GM19035 (cell line): ENCODE results near the gene BCL7A.

Experiments used
- ATAC-seq: cut with Tn5 transposase; IDR thresholded peaks from one replicate; pipeline ENCODE4 v1.9.1; 2021; ENCODE audit not compliant: unreplicated experiment

Gene BCL7A

DNA sequence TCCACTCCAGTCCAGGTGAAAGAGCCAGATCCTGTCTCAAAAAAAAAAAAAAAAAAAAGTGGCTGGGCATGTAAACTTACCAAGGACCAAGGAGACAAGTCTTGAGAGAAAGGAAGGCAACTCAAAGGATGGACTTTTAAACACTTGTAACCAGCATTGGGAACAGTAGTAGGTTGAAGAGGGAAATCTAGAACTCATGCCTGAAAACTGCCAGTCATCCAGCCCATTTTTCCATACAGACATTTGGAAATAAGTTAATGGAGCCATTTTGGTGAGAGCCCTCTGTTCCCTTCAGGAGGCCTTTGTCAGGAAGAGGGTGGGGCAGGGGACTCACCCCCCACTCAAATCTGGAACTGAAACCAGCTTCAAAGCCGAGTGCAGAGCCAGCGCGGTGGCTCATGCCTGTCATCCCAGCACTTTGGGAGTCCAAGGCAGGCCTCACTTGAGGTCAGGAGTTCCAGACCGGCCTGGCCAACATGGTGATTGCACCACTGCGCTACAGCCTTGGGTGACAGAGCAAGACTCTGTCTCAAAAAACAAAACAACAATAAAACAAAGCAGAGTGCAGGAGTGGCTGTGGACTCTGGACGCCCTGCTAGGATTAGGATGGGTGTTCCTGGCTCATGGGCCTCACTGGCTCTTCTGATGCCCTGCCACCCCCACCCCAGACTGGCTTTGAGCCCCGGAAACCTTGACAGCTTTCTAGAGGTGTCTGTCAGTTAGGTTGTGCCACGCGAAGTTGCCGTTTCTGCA is 55.2 kb downstream of the BCL7A start:
- ATAC-seq: no peak

DNA sequence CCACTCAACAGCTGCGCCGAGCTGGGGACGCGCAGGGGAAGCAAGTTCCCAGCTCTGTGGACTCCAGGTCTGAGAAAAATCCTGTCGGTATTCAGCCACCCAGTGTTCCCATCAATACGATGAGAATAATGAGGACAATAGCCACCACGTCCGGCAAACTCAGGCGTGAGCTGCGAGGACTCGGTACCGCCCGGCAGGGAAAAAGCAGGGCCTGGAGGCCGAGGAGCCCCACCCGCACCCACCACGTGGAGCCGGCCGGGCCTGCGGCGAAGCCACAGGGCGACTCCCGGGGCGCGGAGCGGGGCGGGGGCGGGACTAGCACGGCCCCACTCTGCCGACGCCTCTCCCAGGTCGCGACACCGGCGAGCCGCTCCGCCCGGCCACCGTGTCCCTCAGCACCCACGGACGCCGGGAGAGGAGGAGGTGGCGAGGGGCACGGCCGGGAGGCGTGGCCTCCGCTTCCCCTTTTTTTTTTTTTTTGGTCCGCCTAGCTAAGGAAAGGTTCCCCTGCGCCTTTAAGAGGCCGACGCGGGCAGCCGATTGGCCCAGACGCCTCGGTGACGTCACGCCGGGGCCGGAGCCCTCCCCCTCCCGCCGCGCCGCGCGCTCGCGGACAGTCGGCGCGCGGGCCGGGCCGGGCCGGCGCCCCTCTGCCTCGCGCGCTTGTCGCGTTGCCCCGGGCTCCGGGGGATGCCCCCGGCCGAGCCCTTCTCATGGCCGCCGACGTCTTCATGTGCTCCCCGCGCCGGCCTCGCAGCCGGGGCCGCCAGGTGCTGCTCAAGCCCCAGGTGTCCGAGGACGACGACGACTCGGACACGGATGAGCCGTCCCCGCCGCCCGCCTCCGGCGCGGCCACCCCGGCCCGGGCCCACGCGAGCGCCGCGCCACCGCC is 56.7 kb downstream of the BCL7A start, which contains the start of gene MLXIP:
MLXIP (plus strand) TSS at position 616 of the 892 bp plus-strand sequence; CDS start at position 714, 98 bp downstream.
- peak; percentile 87 for ATAC-seq

DNA sequence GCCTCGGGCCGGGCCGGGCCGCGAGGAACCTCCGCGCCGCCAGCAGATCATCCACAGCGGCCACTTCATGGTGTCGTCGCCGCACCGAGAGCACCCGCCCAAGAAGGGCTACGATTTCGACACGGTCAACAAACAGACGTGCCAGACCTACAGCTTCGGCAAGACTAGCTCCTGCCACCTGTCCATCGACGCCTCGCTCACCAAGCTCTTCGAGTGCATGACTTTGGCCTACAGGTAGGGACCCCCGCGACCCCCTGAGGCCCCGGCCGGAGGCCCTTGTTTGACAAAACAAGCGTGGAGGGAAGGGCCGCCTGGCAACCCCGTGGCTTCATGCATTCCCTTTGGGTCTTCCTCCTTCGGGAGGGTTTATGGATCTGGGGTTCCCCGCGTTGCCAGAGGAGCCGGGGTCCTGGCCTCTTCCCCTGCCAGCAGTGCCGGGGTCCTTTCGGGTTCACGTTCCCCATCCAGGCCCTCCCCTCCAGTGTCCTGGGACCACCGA is 57.4 kb downstream of the BCL7A start:
- no peak for ATAC-seq

DNA sequence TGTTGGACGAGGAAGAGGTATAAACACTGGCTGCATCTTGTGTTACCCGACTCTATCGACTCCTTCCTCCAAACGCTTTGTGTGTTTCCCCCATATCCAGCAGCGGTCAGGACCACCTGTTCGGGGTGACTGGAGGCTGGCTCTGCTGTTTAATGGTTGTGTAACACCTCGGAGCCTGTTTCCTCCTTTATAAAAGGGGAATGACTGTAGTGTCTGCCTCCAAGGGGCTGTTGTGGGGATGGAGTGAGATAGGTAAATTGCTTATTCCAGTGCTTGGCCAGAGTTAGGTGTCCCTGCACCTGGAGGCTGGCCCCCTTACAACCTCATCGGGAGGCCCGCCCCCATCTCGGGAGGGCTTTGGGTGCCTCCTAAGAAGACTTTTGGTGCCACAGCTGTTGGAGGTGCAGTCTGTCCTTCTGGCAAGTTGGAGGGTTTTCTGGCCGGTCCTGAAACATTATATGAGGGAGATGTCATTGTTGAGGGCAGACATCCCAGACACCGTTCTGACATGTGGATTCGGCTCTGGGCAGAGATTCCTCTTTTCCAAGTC is 57.9 kb downstream of the BCL7A start:
- ATAC-seq: no peak

DNA sequence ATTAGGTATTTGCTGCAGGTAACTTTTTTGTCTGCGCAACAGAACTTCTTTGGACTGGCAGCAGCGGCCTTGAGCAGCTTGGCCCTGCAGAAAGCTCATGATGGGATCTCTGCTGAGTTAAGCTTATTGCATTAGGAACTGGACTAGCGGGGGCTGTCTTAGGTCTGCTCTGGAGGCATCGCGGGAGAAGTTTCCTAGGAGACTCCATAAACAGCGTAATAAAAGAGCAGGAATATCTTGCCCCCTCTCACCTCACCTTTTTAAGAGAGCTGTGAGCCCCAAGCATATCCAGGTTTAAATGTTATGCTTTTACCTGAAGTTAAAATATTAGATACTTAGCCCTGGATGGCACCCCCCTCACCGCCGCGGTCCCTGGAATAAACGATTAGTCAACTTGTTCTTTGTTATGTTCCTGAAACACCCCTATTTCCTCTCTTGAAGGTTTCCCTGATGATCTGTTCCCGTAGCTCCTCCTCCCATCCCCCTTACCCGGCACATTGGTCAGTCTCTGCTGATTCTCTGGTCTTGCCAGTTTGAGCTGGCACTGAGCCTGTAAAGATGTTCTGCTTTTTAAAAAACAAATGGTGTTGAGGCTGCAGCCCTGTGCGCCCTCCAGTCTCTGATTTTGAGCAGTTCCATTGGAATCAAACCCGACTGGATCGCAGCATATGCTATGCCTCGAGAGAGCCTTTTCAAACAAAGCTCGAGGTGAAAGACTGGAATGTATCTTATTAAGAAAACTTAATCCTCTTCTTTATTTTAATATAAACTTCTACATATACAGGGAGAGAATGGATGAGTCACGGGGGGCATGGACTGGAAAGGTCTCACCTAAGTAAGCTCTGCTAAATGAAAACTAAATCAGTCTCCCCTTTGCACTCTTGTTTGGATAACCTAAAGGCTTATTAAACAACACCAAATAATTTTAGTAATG is 58.7 kb downstream of the BCL7A start:
- no peak for ATAC-seq

DNA sequence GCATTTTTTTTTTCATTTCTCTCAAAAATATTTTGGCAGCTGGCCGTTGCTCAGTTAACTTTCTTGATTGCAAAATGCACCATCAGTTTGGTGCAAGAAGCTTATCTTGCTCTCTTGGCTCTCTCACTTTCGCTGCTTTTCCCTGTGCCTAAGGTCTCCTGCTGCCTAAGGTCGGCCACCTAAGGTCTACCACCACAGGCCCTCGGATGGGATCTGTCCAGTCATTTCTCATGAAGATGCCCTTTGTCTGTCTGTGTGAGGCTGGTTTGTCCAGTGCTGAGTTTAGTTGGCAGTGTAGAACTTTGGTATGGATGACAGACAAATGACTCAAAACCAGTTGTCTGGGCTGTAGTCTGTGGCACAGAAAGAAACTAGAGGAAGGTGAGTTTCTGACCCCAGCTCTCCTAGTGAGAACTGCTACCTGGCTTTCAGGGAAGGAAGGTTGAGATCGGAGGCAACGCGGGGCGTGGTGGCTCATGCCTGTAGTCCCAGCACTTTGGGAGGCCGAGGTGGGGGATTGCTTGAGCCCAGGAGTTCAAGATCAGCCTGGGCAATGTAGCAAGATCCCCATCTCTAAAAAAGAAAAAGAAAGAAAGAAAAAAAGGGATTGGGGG is 59.5 kb downstream of the BCL7A start:
- no peak for ATAC-seq

DNA sequence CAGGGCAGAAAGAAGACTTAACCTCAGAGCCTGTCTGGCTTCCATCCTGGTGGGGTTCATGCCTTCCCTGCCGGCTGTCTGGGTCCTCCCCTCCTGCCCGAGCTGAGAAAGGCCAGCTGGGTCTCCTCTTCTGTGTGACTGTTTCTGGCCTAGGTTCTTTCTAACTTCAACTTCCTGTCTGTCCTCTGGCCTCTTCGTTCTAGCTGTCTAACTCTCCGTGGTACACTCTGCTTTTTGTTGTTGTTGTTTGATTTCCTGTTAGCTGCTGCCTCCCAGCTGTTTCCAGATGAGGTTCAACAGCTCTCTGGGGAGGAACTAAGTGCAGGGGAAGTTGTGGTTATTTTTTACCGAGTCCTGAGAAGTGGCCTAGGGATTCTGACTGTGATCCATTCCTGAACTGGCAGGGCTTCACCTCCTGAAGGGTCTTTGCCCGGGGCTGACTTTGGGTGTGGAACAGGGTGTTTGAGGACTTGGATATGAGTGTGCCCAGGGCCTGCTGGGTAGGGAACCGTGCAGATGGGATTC is 60.1 kb downstream of the BCL7A start:
- no peak for ATAC-seq

DNA sequence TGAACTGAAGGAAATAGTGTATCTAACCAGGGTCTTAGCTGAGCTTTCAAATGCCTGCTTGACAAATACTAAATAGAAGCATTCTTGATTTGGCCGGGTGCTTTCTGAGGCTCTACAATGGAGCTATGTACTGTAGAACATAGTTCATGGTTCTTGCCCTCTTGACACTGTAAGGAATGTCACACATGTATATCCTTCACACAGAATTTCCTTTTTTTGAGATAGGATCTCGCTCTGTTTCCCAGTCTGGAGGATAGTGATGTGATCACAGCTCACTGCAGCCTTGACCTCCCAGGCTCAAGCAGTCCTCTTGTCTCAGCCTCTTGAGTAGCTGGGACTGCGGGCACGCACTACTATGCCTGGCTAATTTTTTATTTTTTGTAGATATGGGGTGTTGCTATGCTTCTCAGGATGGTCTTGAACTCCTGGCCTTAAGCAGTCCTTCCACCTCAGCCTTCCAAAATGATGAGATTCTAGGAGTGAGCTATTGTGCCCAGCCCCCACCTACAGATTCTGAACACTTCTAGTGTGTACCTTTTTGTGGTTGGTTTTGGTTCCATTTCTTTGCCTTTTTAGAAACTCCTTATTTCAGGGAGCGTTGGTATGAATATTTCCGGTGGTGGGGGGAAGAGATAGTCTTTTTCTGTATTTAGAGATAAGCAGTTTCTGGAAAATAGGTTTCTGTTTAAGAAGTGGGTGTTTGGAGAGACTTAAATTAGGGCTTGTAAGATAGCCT is 61.1 kb downstream of the BCL7A start:
- ATAC-seq: no peak

DNA sequence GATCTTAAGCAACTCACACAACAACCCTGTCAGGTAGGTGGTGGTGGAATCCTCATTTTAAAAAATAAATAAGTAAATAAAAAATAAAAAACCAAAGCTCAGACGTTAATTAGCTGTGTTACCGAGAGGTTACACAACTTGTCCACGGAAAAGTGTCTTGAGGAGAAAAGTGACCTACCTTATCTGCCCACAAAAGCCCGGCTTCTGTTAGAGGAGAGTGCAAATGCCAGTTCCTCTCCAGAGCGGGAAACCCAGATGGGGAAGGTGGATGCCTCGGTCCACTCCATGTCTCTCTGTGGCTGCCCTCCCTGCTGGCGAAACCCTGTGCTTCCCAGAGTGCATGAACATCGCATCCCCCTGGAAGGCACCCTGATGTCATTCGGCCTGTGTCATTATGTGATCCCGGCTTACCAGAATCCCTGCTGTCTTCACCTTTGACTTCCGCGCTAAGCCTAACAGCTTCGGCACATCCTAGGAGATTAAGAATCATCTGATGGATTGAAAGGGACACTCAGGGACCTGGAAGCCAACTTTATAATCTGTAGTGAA is 63.2 kb downstream of the BCL7A start:
- no peak for ATAC-seq

DNA sequence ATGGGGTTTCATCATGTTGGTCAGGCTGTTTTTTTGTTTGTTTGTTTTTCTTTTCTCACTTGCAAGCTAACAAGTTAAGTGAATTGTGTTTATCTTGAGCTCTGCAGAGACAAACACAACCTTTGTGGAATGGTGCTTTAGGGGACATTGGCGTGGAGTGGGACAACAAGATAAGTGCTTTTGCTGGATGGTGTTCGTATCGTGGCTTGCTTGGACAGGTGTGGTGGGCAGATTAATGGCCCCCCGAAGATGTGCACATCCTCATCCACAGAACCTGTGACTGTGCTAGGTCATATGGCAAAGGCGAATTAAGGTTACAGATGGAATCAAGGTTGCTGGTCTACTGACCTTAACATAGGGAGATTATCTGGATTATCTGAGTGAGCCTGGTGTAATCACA is 63.9 kb downstream of the BCL7A start:
- ATAC-seq: no peak

DNA sequence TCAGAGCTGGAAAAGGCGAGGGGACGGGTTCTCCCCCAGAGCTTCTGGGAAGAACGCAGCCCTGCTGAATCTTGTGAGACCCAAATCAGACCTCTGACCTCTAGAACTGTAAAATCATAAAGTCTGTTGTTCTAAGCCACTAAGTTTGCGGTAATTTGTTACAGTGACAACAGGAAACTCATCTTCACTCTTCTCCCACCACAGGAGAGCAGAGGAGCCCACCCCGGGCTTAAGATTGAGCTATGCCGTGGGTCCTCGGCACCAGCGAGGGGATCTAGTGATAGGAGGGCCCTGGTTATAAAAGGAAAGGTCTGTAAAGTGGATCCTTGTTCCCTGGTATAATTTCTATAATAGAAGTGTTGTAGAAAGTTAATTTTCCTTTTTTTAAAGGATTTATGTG is 64.4 kb downstream of the BCL7A start:
- ATAC-seq: no peak

DNA sequence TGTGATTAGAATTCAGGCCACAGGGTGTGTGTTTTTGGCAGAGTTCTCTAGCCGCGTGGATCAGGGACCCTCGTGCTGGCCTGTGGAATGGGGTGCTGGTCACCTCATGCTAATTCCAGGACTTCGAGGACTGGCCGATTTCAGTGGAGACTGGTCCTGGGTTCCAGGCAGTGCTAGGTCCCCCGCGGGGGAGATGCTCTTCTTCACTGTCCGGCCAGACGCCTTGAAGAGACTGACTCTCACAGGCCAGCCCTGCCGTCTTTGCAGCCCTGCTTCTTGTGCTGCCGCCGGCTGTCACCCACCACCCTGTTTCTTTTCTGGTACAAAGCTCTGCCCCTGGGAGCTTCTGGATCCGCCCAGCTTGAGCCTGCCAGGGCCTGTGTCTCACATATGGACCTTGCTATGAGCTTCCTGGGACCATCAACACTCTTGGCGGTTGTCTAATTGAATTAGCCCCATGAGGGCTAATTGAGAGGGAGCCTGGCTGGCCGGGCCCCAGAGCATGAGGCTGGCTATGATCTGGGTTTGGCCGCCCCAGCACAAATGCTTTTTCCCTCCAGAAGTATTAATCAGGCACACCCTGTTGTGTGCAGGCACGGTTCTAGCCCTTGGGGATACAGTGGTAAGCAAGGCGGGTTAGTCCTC is 65.1 kb downstream of the BCL7A start:
- no peak for ATAC-seq

DNA sequence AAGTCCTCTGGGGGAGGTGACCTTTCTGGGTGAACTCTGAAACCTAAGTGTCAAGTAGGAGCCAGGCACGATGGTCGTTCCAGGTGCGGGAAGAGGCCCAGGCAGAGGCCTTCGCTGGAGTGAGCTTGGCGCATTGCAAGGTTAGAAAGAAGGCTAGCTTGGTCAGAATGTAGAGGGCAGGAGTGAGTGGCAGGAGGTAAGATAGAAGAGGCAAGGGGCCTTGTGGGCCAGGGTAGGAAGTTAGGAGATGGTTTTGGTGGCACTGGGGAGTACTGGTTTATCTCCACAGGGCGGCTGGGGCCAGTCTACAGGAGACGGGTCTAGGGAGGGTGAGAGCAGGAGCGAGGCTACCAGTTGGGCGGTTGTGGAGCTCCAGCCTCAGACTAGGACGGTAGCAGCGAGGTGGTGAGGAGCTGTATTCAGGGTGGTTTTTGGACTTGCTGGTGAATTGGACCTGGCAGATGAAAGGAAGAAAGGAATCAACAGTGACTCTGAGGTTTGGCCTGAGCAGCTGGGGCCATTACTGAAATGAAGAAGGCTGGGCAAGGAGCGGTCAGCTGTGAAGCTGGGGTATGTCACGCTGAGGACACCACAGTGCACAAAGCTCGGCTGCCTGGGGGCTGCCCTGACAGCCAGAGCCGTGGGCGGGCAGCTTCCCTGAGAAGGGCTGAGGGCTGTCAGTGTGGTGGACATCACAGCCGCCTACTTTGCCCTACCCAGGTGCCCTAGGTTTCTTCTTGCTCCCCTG is 65.9 kb downstream of the BCL7A start:
- no peak for ATAC-seq

DNA sequence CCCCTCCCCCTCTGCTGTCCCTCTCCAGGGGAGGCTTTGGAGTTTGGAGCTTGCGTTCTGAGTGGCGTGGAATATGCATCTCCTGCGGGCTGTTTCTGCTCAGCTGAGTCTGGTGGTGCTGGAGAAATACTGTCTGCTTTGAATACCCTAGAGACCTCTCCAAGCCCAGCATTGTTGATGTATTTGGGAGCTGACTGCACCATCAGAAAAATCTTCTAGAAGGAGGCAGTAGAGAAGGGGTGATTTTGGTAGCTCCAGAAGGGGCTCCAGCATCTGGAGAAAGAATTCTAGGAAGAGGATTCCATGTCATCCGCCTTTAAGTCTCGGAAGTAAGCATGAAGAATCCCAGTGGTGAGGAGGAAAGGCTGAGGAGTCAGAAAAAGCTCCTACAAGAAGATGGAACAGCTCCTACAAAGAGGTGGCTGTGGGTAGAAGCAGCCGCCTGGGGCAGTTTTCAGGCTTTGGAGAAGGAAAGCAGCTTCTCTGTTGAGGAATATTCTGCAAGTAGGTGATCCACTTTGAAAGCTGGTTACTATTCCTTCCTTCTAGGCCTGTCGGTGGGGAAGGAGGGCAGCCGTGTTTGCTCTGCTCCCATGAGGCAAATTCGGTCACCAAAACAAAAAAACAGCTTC is 66.6 kb downstream of the BCL7A start:
- no peak for ATAC-seq

DNA sequence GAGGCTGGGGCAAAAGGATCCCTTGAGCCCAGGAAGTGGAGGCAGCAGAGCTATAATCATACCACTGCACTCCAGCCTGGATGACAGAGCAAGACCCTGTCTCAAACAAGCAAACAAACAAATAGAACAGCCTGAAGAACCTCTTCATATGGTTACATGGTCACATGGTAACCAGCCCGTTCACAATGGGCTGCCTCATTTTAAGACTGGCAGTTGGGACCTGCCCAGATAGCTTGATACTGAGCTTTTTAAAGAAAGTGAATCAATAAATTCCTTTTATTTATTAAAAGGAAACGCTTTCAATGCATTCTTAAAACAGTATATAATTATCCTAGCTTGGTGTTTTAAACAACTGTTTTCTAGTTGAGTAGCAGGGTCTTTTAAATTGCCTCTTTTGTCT is 67.4 kb downstream of the BCL7A start:
- ATAC-seq: no peak

DNA sequence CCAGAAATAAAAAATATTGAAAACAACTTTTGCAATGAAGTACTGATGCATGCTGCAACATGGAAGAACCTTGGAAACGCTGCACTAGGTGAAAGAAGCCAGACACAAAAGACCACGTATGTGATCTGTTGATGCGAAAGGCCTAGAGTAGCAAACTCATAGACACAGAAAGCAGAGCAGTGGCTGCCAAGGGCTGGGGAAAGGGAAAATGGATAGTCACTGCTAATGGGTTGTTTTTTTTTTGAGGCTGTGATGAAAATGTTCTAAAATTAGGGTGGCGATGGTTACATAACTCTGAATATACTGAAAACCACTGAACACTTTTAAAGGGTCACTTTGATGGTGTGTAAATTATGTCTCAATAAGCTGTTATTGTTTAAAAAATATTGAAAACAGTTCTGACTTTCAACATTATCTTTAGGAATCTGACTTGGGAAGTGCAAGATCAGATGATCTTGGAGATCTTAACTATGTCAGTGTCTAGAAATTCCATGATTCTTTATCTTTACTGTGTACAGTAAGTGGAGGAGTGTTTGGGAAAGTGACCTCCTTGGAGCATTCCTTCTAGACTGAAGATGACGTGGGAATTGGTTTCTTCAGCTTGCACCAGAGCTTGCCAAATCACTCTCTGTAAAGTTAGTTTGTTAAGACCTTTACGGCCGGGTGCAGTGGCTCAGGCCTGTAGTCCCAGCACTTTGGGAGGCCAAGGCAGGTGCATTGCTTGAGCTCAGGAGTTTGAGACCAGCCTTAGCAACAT is 69.3 kb downstream of the BCL7A start:
- ATAC-seq: no peak
